ENCODE measurements around the gene GIMAP6.

DNA sequence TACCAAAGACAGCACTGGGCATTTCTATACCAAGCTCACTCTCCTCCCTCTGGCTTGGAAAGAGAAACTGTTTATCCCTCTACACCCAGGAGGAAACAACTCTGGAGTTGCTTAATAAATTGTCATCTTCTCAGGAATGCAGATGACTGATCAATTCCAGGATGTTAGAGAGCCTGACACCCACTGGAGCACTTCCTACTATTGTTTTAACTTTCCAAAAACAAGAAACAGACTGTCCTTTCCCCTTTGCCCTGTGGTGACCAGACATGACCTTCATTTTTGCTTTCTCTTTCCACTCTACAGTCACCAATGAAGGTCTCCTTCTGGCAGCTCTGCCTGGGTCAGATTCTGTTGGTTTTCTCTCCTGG is 45.4 kb downstream of the GIMAP6 start:
- TF ChIP-seq, protein P1, sequence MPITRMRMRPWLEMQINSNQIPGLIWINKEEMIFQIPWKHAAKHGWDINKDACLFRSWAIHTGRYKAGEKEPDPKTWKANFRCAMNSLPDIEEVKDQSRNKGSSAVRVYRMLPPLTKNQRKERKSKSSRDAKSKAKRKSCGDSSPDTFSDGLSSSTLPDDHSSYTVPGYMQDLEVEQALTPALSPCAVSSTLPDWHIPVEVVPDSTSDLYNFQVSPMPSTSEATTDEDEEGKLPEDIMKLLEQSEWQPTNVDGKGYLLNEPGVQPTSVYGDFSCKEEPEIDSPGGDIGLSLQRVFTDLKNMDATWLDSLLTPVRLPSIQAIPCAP (CRISPR knock-in tag; IDR thresholded peaks at IDR 0.05), result no peak
- TF ChIP-seq NFYB (CRISPR knock-in tag; conservative IDR thresholded peaks at IDR 0.05; ENCODE audit: low read depth) (no peak), ZNF263 (CRISPR knock-in tag; IDR thresholded peaks at IDR 0.05; ENCODE audit: low read depth) (no peak), TP53 (CRISPR knock-in tag; IDR thresholded peaks at IDR 0.05) (no peak), TEAD4 (CRISPR knock-in tag; IDR thresholded peaks at IDR 0.05) (no peak), SP1 (CRISPR knock-in tag; conservative IDR thresholded peaks at IDR 0.05) (no peak)
- TF ChIP-seq, protein P2, sequence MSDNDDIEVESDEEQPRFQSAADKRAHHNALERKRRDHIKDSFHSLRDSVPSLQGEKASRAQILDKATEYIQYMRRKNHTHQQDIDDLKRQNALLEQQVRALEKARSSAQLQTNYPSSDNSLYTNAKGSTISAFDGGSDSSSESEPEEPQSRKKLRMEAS (CRISPR knock-in tag; IDR thresholded peaks at IDR 0.05), result no peak
- TF ChIP-seq, protein P3, sequence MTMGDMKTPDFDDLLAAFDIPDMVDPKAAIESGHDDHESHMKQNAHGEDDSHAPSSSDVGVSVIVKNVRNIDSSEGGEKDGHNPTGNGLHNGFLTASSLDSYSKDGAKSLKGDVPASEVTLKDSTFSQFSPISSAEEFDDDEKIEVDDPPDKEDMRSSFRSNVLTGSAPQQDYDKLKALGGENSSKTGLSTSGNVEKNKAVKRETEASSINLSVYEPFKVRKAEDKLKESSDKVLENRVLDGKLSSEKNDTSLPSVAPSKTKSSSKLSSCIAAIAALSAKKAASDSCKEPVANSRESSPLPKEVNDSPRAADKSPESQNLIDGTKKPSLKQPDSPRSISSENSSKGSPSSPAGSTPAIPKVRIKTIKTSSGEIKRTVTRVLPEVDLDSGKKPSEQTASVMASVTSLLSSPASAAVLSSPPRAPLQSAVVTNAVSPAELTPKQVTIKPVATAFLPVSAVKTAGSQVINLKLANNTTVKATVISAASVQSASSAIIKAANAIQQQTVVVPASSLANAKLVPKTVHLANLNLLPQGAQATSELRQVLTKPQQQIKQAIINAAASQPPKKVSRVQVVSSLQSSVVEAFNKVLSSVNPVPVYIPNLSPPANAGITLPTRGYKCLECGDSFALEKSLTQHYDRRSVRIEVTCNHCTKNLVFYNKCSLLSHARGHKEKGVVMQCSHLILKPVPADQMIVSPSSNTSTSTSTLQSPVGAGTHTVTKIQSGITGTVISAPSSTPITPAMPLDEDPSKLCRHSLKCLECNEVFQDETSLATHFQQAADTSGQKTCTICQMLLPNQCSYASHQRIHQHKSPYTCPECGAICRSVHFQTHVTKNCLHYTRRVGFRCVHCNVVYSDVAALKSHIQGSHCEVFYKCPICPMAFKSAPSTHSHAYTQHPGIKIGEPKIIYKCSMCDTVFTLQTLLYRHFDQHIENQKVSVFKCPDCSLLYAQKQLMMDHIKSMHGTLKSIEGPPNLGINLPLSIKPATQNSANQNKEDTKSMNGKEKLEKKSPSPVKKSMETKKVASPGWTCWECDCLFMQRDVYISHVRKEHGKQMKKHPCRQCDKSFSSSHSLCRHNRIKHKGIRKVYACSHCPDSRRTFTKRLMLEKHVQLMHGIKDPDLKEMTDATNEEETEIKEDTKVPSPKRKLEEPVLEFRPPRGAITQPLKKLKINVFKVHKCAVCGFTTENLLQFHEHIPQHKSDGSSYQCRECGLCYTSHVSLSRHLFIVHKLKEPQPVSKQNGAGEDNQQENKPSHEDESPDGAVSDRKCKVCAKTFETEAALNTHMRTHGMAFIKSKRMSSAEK (CRISPR knock-in tag; IDR thresholded peaks at IDR 0.05; ENCODE audit: borderline replicate concordance), result no peak
- TF ChIP-seq, protein P4, sequence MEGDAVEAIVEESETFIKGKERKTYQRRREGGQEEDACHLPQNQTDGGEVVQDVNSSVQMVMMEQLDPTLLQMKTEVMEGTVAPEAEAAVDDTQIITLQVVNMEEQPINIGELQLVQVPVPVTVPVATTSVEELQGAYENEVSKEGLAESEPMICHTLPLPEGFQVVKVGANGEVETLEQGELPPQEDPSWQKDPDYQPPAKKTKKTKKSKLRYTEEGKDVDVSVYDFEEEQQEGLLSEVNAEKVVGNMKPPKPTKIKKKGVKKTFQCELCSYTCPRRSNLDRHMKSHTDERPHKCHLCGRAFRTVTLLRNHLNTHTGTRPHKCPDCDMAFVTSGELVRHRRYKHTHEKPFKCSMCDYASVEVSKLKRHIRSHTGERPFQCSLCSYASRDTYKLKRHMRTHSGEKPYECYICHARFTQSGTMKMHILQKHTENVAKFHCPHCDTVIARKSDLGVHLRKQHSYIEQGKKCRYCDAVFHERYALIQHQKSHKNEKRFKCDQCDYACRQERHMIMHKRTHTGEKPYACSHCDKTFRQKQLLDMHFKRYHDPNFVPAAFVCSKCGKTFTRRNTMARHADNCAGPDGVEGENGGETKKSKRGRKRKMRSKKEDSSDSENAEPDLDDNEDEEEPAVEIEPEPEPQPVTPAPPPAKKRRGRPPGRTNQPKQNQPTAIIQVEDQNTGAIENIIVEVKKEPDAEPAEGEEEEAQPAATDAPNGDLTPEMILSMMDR (IDR thresholded peaks at IDR 0.05), result no peak
- TF ChIP-seq, protein P5, sequence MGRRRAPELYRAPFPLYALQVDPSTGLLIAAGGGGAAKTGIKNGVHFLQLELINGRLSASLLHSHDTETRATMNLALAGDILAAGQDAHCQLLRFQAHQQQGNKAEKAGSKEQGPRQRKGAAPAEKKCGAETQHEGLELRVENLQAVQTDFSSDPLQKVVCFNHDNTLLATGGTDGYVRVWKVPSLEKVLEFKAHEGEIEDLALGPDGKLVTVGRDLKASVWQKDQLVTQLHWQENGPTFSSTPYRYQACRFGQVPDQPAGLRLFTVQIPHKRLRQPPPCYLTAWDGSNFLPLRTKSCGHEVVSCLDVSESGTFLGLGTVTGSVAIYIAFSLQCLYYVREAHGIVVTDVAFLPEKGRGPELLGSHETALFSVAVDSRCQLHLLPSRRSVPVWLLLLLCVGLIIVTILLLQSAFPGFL (CRISPR knock-in tag; IDR thresholded peaks at IDR 0.05; ENCODE audit: borderline replicate concordance), result no peak
- TF ChIP-seq, protein P6, sequence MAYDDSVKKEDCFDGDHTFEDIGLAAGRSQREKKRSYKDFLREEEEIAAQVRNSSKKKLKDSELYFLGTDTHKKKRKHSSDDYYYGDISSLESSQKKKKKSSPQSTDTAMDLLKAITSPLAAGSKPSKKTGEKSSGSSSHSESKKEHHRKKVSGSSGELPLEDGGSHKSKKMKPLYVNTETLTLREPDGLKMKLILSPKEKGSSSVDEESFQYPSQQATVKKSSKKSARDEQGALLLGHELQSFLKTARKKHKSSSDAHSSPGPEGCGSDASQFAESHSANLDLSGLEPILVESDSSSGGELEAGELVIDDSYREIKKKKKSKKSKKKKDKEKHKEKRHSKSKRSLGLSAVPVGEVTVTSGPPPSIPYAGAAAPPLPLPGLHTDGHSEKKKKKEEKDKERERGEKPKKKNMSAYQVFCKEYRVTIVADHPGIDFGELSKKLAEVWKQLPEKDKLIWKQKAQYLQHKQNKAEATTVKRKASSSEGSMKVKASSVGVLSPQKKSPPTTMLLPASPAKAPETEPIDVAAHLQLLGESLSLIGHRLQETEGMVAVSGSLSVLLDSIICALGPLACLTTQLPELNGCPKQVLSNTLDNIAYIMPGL (CRISPR knock-in tag; IDR thresholded peaks at IDR 0.05), result no peak
- TF ChIP-seq, protein P7, sequence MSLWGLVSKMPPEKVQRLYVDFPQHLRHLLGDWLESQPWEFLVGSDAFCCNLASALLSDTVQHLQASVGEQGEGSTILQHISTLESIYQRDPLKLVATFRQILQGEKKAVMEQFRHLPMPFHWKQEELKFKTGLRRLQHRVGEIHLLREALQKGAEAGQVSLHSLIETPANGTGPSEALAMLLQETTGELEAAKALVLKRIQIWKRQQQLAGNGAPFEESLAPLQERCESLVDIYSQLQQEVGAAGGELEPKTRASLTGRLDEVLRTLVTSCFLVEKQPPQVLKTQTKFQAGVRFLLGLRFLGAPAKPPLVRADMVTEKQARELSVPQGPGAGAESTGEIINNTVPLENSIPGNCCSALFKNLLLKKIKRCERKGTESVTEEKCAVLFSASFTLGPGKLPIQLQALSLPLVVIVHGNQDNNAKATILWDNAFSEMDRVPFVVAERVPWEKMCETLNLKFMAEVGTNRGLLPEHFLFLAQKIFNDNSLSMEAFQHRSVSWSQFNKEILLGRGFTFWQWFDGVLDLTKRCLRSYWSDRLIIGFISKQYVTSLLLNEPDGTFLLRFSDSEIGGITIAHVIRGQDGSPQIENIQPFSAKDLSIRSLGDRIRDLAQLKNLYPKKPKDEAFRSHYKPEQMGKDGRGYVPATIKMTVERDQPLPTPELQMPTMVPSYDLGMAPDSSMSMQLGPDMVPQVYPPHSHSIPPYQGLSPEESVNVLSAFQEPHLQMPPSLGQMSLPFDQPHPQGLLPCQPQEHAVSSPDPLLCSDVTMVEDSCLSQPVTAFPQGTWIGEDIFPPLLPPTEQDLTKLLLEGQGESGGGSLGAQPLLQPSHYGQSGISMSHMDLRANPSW (CRISPR knock-in tag; conservative IDR thresholded peaks at IDR 0.05; ENCODE audit: low read depth), result no peak
- TF ChIP-seq, protein P8, sequence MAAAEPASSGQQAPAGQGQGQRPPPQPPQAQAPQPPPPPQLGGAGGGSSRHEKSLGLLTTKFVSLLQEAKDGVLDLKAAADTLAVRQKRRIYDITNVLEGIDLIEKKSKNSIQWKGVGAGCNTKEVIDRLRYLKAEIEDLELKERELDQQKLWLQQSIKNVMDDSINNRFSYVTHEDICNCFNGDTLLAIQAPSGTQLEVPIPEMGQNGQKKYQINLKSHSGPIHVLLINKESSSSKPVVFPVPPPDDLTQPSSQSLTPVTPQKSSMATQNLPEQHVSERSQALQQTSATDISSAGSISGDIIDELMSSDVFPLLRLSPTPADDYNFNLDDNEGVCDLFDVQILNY (CRISPR knock-in tag; IDR thresholded peaks at IDR 0.05), result no peak
